HG03045 (cell line): ENCODE measurements around the gene EMILIN1.
A peak's percentile ranks its signal among the peaks of the same experiment; 100 is the strongest.

Experiments
- ATAC-seq: cut with Tn5 transposase; IDR thresholded peaks from one replicate; pipeline ENCODE4 v1.9.1; 2021; ENCODE audit warnings: mild to moderate bottlenecking, moderate library complexity; ENCODE audit not compliant: unreplicated experiment

The EMILIN1 gene

DNA sequence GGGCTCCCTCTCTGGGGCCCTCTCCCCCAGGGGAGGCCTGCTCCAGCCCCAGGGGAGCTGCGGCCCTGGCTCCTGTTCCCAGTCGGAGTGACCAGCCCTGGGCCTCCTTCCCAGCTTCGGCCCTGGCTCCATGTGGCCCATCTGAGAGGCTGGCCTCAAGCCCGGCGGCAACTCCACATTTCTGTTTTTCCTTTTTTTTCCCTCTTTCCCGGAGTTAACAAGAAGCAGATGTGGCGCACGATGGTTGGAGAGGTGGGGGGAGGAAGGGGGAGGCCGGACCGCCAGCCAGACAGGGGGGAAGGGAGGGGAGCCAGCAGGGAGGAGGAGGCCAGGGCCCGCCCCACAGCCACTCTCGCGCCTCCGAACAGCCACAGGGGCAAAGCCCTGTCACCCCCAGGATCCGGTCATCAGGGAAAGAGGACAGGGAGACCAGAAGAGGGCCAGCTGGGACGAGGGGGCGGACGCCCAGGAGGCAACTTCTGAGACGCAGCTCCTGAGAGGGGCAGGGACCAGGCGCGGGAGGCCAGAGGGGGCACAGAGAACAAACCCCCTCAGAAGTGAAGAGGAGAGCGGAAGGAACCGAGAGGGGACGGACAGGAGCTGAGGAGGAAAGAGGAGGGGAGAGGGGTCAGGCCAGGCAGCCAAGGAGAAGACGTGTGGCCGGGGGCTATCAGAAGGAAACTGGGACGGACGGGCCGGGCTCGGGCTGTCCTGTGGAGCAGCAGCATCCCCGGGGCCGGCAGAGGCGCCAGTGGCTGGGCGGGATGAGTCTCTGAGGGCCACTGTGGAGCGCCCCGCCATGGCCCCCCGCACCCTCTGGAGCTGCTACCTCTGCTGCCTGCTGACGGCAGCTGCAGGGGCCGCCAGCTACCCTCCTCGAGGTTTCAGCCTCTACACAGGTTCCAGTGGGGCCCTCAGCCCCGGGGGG lies at the start of gene EMILIN1:
EMILIN1 (plus strand) TSS at position 349 of the 928 bp plus-strand sequence; CDS start at position 800, 451 bp downstream.
- no peak for ATAC-seq

DNA sequence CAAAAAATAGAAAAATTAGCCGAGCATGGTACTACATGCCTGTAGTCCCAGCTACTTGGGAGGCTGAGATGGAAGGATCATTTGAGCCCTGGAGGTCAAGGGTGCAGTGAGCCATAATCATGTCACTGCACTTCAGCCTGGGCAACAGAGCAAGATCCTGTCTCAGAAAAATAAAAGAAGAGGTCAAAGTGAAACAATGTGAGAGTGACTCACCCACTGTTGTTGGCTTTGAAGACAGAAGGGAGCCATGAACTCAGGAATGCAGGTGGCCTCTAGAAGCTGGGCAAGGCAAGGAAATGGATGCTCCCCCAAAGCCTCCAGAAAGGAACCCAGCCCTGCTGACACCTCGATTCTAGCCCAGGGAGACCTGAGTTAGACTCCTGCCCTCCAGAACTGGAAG lies 49.4 kb upstream of the EMILIN1 start:
- ATAC-seq, result no peak

DNA sequence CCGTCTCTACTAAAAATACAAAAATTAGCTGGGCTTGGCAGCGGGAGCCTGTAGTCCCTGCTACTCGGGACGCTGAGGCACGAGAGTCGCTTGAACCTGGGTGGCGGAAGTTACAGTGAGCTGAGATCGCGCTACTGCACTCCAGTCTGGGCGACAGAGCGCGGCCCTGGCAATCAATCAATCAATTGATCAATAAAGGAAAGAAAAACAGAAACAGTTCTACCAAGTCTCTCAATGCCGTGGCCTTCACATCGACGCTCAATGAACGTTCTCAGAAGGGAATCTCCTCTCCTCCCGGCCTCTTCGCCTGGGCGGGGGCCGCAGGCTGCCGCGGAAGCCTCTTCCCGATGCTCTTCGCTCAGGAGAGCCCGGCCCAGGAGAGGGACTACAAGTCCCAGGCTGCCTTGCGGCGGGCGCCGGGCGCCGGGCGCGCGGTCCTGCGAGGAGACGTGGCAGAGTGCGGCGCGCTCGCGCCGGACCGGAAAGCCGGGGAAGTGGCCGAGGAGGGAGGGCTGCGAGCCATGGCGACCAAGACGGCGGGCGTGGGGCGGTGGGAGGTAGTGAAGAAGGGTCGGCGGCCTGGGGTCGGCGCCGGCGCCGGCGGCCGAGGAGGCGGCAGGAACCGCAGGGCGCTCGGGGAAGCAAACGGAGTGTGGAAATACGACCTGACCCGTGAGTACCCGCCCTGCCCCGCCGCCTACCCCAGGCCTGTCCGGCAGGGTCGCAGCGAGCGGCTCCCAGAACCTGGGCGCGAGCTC lies 45.7 kb upstream of the EMILIN1 start, which contains the start of gene TMEM214:
TMEM214 (plus strand) TSS at position 471 of the 758 bp plus-strand sequence; CDS start at position 522, 51 bp downstream.
- peak; percentile 90 for ATAC-seq

DNA sequence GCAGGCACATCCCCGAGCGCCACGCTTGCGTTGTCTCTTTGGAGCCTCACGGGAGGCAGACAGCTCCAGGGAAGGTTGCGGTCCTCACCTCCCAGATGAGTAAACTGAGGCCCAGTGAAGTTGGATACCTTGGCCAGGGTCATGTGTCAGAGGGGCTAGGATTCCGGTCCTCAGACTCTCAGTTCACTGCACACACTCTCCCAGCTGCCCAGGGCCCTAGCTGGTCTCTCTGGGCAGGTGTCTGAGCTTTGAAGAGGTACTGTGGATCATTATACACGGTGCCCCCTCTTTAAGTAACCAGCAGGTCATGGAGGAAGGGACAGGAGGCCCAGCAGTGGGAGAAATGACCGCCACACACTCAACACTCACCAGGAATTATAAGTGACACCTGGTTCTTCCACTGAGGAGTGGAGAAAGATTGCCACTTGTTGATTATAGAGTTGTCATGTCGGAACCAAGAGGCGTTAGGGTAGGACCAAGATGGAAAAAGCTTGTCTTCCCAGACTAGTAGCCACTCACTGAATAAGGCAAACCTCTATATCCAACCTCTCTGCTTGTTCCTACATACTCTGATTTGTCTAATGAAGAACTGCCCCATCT lies 45.1 kb upstream of the EMILIN1 start:
- ATAC-seq, result no peak

DNA sequence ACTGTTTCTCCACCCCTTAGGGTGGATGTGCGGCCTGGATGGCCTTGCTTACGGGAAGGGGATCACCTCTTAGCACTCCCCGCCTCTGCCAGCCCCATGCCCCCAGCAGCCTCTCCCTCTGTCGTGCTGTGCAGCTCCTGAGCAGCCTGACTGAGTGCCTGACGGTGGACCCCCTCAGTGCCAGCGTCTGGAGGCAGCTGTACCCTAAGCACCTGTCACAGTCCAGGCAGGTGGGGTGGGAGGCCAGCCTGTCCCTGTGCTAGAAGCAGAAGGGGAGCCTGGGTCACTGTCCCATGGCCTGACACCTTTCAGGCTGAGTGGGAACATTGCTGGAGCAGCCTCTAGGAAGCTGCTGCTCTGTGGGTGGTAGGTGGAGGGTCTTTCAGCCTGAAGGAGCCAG lies 40.4 kb upstream of the EMILIN1 start:
- no peak for ATAC-seq

DNA sequence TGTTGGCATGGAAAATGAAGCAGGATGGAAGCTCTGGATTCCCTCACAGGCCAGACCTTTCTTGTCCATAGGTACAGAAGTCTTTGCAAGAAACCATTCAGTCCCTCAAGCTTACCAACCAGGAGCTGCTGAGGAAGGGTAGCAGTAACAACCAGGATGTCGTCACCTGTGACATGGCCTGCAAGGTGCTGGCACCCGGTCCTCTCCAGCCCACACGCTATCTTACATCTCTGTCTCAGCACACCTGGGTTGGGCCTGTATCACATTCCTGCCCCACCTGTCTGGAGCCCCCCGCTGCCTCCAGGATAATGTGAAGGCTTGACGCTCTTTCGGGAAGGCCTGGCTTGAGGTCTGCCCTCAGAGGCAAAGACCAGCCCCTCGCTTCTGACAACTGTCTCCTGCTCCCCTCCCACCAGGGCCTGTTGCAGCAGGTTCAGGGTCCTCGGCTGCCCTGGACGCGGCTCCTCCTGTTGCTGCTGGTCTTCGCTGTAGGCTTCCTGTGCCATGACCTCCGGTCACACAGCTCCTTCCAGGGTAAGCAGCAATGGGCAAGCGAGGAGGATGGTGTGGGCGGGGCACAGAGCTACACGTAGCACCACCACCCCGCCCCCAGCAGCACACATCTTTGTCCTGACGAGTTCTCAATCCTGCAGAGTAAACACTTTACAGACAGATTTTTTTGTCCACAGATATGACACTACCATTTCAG lies 39.6 kb upstream of the EMILIN1 start:
- no peak for ATAC-seq

DNA sequence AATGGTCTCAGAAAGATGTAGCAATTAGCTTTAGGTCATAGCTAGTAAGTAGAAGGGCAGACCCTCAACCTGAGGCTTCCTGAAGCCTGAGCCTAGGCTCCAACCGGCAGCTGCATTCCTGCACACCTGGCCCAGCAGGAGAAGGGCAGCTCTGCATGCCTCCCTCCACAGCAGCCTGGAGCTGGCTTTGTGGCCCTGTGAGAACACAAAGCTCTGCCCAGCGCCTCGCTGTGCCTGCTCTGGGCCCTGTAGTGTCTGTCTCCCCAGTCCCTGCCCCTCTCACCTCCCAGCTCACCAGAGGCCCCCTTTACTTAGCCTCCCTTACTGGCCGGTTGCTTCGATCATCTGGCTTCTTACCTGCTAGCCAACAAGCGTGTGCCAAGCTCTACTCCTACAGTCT lies 39.0 kb upstream of the EMILIN1 start:
- ATAC-seq, result no peak

DNA sequence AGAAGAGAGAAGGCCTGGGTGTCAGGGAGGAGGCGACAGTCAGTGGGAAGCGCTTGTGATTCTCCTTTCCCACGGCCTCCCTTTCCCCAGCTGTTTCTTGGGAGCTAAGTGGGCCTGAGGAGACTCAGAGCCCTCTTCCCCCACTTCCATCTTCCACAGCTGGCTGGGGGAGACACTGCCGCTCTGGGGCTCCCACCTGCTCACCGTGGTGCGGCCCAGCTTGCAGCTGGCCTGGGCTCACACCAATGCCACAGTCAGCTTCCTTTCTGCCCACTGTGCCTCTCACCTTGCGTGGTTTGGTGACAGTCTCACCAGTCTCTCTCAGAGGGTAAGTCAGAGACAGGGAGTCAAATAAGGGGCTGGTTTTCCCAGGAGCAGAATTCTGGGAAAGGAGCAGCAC lies 38.5 kb upstream of the EMILIN1 start:
- ATAC-seq, result no peak

DNA sequence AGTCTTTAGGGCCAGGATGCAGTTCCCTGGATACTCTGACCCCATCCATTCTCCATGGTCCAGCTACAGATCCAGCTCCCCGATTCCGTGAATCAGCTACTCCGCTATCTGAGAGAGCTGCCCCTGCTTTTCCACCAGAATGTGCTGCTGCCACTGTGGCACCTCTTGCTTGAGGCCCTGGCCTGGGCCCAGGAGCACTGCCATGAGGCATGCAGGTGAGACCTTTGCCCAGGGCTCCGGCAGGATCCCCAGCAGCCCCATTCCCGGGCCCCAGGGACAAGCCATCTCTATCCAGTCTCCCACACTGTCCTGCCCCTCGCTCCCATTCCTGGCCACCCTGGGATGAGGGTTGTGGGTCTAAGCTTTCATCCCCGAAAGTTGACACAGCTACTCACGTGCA lies 38.1 kb upstream of the EMILIN1 start:
- ATAC-seq, result no peak

DNA sequence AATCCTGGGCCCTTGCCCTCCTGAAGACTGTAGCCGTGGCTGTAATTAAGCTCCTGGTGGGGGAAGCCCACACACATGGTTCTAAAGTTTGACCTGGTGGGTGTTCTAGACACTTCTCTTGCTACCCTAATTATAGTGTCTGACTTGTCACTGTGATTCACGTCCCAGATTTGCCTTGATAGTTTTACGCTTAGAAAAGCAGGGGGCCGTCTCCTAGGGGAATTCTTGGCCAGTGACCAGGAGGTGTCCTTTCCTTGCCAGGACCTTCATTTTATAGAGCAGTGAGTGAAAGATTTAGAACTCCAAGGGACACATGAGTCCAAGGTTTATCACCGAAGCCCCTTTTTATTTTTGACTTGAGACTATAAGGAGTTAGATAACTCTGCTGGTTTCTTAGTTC lies 36.7 kb upstream of the EMILIN1 start:
- ATAC-seq, result no peak

DNA sequence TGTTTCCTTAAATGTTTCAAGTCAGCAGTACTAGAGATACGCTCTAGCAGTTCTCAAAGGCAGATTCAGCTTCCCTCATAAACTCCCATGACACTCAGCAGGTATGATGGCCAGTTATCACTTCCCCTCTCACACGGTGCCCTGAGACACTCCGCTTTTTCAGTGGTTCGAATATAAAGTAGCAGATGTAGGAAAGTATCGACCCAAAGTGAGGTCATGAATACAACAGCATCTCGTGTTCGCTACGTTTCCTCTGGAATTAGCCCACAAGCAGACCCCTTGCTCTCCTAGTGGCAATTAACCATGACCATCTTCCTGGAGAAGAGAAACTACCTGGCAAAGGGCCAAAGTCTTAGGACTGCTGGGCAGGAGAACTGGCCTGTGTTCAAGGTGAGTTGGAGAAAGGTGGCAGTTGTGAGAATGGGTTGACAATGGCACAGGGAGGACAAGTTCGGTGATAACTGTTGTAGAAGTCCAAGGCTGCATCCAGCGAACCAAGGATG lies 36.2 kb upstream of the EMILIN1 start:
- no peak for ATAC-seq

DNA sequence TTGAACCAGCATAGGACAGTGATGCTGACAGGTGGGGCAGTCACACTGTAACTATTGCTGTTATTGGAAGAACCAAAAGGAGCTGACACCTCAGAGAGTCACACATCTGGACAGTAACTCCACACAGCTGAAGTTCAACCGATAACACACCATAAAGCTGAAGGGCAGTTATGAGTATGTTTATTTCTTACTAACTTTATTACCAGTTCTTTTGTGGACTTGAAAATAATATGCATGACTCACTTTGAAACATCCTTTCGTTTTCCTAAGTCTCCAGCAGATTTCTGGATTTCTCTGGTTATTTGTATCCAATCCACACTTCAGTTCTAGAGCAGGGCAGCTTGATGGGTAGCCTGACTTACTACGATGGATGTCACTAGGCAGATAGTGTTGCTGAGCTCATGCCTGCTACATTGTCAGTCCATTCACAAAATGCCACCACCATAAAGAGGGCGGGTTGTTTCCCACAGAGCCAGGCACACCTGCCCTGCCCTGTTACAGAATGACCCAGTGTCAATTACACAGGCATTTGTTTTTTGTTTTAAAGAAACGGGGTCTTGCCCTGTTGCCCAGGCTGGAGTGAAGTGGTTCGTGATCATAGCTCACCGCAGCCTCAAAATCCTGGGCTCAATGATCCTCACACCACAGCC lies 35.3 kb upstream of the EMILIN1 start:
- ATAC-seq, result no peak

DNA sequence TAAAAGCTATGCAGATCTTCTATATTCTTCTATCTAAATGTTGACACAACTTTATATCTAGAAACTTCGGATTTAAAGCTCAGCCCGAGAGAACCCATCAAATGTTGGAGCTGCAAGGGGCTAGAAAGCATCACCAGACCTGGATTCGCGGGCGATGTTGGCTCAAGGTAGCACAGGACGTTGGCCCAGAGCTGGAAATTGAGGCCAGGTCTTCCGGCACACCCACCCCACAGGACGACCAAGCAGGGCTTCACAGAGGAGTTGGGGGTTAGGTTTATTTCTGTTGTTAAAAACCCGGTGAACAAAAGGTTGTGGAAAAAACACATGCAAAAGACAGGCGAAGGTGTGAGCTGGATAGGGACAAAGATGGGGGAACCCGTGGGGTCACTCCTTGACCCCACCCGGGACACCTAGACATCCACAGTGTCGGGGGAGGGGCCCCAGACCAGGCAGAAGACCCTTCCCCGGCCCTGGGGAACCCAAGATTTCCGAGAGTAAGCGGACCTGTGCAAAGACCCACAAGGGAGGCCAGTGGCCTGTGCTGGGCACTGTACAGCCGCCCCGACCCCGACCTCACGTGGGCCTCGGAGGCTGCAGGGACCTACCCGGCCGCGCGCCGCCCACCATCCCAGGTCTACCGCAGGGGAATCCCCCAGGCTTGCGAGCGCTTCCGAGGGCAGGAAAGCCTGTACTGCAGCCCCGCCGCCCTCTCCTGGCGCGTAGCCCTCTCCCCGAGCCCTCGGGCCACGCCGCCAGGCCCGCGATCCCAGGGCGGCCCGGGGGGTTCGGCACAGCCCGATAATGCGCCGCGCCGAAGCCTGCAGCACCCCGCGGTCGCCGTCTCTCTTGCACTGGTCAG lies 28.8 kb upstream of the EMILIN1 start:
- ATAC-seq, result peak; percentile 22

DNA sequence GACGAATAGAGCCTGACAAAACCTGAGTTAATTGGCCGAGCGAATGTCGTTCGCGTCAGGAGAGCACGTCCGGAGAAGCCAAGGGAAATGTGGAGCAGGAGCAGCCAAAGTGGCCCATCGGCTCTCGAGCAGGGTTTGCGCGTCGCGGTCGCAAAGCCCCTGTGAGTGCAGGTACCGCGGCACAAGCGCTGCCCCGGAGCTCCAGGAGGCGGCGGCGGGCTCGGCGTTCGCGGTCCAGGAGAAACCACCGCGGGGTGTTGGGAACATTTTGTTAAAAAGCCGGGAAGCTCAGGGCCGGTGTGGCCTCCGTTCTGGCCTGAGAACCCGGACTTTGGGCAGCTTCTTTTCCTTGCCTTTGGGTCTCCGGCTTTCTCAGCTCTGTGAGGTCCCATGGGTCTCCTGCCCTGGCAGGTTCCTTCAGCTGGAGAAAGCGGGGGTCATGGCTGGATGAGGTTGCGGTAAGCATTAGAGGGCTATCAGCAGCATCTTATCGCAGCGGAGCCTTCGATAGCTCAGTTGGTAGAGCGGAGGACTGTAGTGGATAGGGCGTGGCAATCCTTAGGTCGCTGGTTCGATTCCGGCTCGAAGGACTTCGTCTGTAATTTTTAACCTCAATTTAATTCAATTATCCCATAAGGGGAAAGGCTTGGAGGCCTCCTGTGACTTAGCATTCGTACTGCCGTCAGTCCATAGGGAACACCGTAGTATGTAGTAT lies 28.0 kb upstream of the EMILIN1 start:
- peak; percentile 48 for ATAC-seq

DNA sequence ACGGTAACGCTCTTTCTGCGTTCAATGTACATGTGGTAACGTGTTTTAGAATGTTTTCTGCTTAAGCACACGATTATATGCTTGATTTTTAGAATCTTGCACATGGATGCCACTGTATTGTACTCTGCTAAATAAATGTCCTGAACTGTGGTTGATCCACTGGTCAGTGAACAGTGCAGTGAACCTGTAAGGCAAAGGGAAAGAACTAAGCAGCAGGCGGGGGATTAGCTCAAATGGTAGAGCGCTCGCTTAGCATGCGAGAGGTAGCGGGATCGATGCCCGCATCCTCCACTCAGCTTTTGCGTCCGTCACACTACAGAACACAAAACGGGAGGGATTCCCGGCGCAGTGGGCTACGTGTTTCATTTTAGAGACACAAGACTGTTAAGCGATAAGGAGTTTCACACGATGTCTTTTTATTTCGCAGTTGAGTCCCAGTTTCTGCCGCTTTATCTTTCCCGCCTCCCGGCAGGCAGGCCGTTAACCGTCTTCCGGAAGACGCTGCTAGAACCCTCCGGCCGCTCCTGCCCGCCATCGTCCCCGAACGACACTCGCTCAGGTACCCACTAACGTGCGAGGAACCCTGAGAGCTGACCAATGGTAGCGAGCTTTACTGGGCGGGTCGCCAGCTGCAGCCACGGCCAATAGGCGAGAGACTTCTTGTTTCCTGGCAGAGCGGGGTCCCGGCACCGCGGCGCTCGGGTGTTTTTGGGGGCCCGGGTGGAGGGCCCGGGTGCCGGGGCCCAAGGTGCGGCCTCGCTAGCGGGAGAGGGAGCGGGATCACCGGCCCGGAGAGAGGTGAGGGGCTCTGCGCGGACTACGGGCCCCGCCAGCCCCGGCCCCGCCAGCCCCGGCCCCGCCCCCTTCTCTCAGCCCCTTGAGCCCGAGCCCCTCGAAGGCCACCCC lies 27.2 kb upstream of the EMILIN1 start, which contains the start of gene AGBL5:
AGBL5 (plus strand) TSS at position 673 of the 906 bp plus-strand sequence. CDS start 1,291 bp downstream, outside the sequence.
- peak; percentile 67 for ATAC-seq

DNA sequence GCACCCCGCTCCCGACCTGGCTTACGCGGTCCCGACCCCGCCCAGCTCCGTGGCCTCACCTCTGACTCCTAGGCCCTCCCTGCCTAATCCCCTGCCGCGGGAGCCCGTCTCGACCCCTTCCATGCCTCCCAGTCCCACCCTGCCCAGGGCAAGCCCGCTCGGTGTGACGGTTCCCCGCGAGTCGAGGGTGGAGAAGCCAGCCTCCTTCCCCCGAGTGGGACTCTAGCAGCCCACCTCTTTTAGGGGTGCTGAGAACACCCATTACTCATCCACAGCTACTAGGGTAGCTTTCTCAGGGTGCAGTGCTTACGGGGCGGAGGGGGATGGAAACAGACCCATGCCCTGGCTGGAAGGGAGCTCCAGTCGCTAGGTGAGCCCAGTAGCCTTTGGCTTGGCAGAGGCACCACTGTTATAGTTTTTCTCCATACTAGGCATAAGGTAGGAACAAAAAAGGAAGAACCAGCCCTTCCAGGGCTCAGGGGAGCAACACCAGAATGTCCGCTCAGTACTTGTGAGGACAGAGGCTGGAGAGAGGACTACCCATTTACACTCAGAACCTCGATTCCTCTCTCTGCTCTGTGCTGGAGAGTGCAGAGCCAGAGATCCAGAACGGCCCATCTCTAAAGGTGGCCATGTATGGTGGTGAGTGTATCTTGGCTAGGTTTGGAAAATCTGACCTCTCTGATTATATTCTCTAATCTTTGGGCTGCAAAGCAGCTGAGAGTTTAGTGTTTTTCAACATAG lies 26.3 kb upstream of the EMILIN1 start:
- ATAC-seq, result peak; percentile 4

DNA sequence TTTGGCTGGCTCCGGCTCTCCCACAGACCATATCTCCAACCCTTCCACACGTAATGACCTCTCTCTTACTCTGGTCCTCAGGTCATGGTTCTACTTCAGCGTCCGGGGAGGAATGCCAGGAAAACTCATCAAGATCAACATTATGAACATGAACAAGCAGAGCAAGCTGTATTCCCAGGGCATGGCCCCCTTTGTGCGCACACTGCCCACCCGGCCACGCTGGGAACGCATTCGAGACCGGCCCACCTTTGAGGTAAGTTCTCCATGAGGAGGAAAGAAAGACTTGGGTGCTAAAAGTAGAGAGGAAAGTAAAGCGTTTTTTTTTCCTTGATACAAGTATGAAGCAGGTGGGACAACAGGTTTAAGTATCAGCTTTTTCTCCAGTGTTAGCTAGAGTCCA lies 25.1 kb upstream of the EMILIN1 start:
- no peak for ATAC-seq
